Left lung (tissue), 10 donors: ENCODE measurements around the gene MCUB. TPM values are rescaled to one million over a fixed set of nuclear protein-coding genes. Genes with fewer than 3 reads are reported as not detected.
A peak's percentile ranks its signal among the peaks of the same experiment; 100 is the strongest.

ENCODE experiments used
- ATAC-seq: fragments of 200-7000 bp; cut with Tn5 transposase; one replicate; pipeline ENCODE4 v1.9.1; 2020; ENCODE audit warnings: moderate library complexity
- DNase-seq, 4 donors: peaks; one replicate each; pipeline ENCODE4 v3.0.0-alpha.2; 2013 to 2020
- H3K27ac ChIP-seq, 2 donors: fragments of 200-600 bp; sonication (generic) in 1 of 2; one replicate each; pipeline versions ENCODE4 v1.5.0 to v1.8.0; 2020 to 2021
- H3K27me3 ChIP-seq, 2 donors: fragments of 200-600 bp; sonication (generic) in 1 of 2; one replicate each; pipeline versions ENCODE4 v1.5.0 to v1.8.0; 2020 to 2021
- H3K36me3 ChIP-seq, 2 donors: fragments of 200-600 bp; sonication (generic) in 1 of 2; one replicate each; pipeline versions ENCODE4 v1.5.0 to v1.8.0; 2020 to 2021
- H3K4me1 ChIP-seq, 2 donors: fragments of 200-600 bp; one replicate each; pipeline ENCODE4 v1.8.0; 2021
- H3K4me3 ChIP-seq, 2 donors: fragments of 200-600 bp; sonication (generic) in 1 of 2; one replicate each; pipeline versions ENCODE4 v1.5.0 to v1.8.0; 2020 to 2021; ENCODE audit warnings: mild to moderate bottlenecking in 1 of 2
- H3K9me3 ChIP-seq, 2 donors: fragments of 200-600 bp; sonication (generic) in 1 of 2; one replicate each; pipeline versions ENCODE4 v1.5.0 to v1.8.0; 2020 to 2021
- CTCF ChIP-seq, 2 donors: fragments of 200-600 bp; sonication (generic) in 1 of 2; IDR thresholded peaks; one replicate each; pipeline versions ENCODE4 v1.5.0 to v1.8.0; 2021; ENCODE audit warnings: antibody characterized with exemption in 2 of 2
- intact Hi-C, 2 donors: fragments of 100-400 bp; cut with DNase I; formaldehyde crosslinking; loops; one replicate each; pipeline versions ENCODE4 v1.11.2 to v1.14.2; 2022
- polyA plus RNA-seq, 6 donors: library from polyadenylated mRNA; unstranded; fragments of 120-200 nt; gene quantifications; one replicate each; pipeline ENCODE4 v1.2.1, GENCODE V29; 2013; ENCODE audit not compliant: insufficient read length in 6 of 6
- total RNA-seq, 2 donors: library from RNA; stranded (reverse); fragmentation: NEBNext Ultra II Directional; extraction: Animal tissue kit (Norgen Biotek cat#: 25700); gene quantifications; one replicate each; pipeline ENCODE4 v1.2.1, GENCODE V29; 2021
- donor health status: DM: no; HTN: yes; CAD: no.
- donor health status: DM: no; HTN: no; CAD: no.

Gene MCUB
- total and polyA plus RNA-seq, 8 donors, result 5.3 to 28.2 (median 6.2) TPM

- H3K4me1 ChIP-seq, result peaks cover 0 to 7% of the 10 kb centered on the region in 2 donors
- no peak overlapping the region for H3K4me3 ChIP-seq
- intact Hi-C loops, result no loop called here
- H3K27me3 ChIP-seq, result no peaks in the 10 kb centered on the region
- no peak for DNase-seq
- TF ChIP-seq CTCF (IDR thresholded peaks at IDR 0.05), result no peak
- H3K9me3 ChIP-seq, result no peaks in the 10 kb centered on the region
- peaks cover 0 to 17% of the 10 kb centered on the region in 2 donors for H3K36me3 ChIP-seq
- no peak overlapping the region for H3K27ac ChIP-seq
- ATAC-seq, result no peak
Observed at GRCh38 chr4:109545401-109545800, 14.6 kb upstream of the MCUB start.

GRCh38 chr4:109547394-109547793 is 12.7 kb upstream of the MCUB start:
- Histone ChIP-seq H3K36me3 (peaks cover 0 to 5% of the 10 kb centered on the region in 2 donors), H3K27me3 (no peaks in the 10 kb centered on the region), H3K27ac (peak overlapping the region in 1 of 2 donors; percentile 57), H3K4me3 (no peak overlapping the region), H3K9me3 (no peaks in the 10 kb centered on the region), H3K4me1 (peaks cover 0 to 7% of the 10 kb centered on the region in 2 donors)
- no peak for DNase-seq
- no peak for ATAC-seq
- intact Hi-C loops, result no loop called here
- TF ChIP-seq CTCF (IDR thresholded peaks at IDR 0.05), result no peak

GRCh38 chr4:109548655-109549054 is 11.4 kb upstream of the MCUB start:
- TF ChIP-seq CTCF (IDR thresholded peaks at IDR 0.05), result no peak
- no peaks in the 10 kb centered on the region for H3K27me3 ChIP-seq
- DNase-seq (peak in 1 of 4 donors; percentile 48), ATAC-seq (peak; percentile 86)
- H3K36me3 ChIP-seq, result peaks cover 0 to 5% of the 10 kb centered on the region in 2 donors
- peaks cover 0 to 7% of the 10 kb centered on the region in 2 donors for H3K4me1 ChIP-seq
- H3K27ac ChIP-seq, result peak overlapping the region in 1 of 2 donors; percentile 57
- H3K4me3 ChIP-seq, result no peak overlapping the region
- intact Hi-C loops, result no loop called here
- H3K9me3 ChIP-seq, result no peaks in the 10 kb centered on the region

GRCh38 chr4:109552237-109552636 is 7.8 kb upstream of the MCUB start:
- no peak for DNase-seq
- H3K27ac ChIP-seq, result no peak overlapping the region
- no peaks in the 10 kb centered on the region for H3K27me3 ChIP-seq
- TF ChIP-seq CTCF (IDR thresholded peaks at IDR 0.05), result no peak
- intact Hi-C loops, result no loop called here
- H3K9me3 ChIP-seq, result no peaks in the 10 kb centered on the region
- no peak for ATAC-seq
- H3K4me3 ChIP-seq, result no peak overlapping the region
- peaks cover 0 to 7% of the 10 kb centered on the region in 2 donors for H3K4me1 ChIP-seq
- no peaks in the 10 kb centered on the region for H3K36me3 ChIP-seq

GRCh38 chr4:109553130-109553529 is 6.9 kb upstream of the MCUB start:
- peaks cover 0 to 7% of the 10 kb centered on the region in 2 donors for H3K4me1 ChIP-seq
- H3K36me3 ChIP-seq, result no peaks in the 10 kb centered on the region
- H3K4me3 ChIP-seq, result no peak overlapping the region
- intact Hi-C loops, result no loop called here
- no peak overlapping the region for H3K27ac ChIP-seq
- no peak for TF ChIP-seq CTCF (IDR thresholded peaks at IDR 0.05)
- ATAC-seq (no peak), DNase-seq (no peak)
- peaks cover 0 to 2% of the 10 kb centered on the region in 2 donors for H3K9me3 ChIP-seq
- H3K27me3 ChIP-seq, result no peaks in the 10 kb centered on the region
